Measurements from ENCODE around the gene VRK1.
"Not testable (repeated sequence)": the region's sequence is repeated elsewhere in the genome, so short reads cannot be mapped to it uniquely, and the experiment has no call there.

The VRK1 gene

GRCh38 chr14:96827290-96827689 lies 30.1 kb downstream of the VRK1 start:
- DNase-seq, result no peak

GRCh38 chr14:96829791-96830190 lies 32.6 kb downstream of the VRK1 start:
- no peak for DNase-seq

DNA sequence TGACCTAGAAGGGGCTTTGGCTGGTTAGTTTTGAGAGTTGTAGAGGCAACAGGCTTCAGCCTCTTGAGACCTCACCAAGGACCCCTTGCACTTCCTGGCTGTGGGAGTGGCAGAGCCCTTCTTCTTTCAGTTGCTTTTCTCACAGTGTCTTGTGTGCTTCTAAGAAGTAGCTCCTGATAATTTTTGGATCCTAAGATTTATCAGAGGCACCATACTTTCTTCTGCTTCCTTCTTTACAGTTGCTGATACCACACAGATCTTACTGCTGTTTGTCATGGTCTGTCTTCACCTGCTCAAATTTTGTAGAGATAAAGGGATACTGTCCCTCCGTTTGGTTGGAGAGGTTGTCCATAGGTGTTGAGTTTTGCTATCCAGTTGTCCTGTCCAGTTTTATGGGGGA lies 33.8 kb downstream of the VRK1 start:
- DNase-seq, result no peak

DNA sequence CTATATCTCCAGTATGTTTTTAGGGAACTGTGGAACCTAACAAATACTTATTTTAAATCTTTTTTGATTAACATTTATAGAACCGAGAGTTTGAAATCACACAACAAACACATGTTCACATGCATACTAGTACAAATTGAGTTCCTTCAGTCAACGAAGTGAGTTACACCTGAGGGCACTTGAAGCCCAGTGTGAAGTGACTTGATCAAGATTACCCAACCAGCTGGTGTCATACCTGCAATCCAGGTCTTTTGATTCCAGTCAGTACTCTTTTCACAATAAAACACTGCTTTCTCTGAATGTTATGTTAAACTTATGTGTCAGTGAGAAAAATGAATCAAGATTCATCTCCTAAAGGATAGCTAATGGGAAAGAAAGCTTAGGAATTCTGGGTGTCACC lies 35.2 kb downstream of the VRK1 start:
- DNase-seq, result no peak

DNA sequence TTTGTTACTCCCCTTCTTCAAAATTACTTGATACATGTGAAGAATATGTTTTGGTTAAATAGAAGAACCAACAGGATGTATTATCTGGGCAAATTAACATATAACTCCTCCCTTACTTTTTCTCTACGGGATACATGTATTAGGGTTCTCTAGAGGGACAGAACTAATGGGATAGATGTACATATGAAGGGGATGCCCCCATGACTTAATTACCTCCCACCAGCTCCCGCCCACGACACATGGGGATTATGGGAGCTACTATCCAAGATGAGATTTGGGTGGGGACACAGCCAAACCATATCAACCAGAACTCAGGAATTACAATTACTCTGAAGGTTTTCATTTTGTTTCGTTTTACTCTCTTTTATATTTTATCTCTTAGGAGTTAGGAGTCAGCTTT lies 41.3 kb downstream of the VRK1 start:
- DNase-seq, result no peak

DNA sequence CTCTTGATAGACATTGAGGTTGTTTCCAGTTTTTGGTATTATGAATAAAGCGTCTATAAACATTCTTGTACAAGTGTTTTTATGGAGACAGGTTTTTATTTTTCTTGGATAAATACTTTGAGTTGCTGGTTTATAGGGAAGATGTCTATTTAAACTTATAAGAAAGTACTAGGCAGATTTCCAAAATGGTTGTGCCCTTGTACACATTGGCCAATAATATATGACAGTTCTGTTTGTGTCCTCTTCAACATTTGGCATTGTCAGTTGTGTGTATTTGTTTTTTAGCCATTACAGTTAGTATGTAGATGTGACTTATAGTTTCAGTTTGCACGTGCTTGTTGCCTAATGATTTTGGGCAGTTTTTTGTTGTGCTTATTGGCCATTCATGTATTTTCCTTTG lies 42.1 kb downstream of the VRK1 start:
- DNase-seq, result no peak

DNA sequence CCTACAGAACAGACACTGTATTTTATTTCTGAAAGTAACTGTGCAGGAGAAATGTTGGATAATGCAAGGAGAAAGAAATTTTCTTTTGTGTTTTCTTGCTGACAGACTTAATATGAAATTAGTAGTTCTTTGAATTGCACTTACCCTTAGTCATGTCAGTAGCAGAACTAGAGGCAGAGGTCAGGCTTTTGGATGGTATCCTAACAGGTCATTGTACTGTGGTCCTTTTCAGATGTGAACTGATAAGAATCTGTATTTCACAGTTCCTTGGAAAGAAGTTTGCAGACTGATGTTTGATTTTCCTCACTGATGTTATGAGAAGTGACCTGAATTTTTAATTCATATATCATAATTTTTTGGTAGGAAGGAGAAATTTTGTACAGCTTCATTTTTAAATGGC lies 46.0 kb downstream of the VRK1 start:
- DNase-seq, result no peak

- no peak for DNase-seq
These were observed 47.8 kb downstream of the VRK1 start for GRCh38 chr14:96844857-96845570.

GRCh38 chr14:96847451-96847850 lies 50.3 kb downstream of the VRK1 start:
- no peak for DNase-seq

GRCh38 chr14:96848011-96848410 lies 50.8 kb downstream of the VRK1 start:
- no peak for DNase-seq

- DNase-seq, result no peak
These were observed 52.6 kb downstream of the VRK1 start for GRCh38 chr14:96849733-96850132.

DNA sequence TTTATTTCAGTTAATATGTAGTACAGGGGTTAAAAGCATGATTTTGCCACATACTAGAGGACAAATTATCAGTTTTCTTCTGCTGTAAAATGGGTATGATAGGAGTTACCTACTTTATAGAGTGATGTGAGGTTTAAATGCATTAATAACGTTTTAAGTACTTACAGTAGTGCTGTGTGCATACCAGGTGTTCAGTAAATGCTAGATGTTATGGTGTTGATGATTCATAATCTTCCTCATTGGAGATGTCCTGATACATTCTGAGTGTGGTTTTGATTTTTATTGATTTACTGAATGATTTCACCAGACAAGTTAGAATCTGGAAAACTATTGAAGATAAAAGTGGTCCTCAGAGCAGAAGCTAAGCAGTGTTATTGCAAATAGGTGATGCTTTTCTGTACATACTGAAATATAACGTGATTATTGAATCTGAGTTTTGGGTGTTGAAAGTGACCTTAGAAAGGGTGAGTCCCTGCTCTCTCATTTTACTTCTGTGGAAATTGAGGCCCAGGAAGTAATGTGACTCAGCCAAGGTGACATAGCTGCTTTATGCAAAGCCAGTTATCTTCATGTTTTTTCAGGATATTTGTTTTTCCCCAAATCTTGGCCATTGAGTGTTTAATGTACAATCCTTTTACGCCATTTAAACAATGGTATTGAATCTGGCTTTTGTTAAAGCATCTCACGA lies 54.7 kb downstream of the VRK1 start:
- peak; percentile 10 for DNase-seq

GRCh38 chr14:96852823-96853422 lies 55.7 kb downstream of the VRK1 start:
- DNase-seq, result peak; percentile 24

GRCh38 chr14:96858643-96859042 lies 61.5 kb downstream of the VRK1 start:
- no peak for DNase-seq

DNA sequence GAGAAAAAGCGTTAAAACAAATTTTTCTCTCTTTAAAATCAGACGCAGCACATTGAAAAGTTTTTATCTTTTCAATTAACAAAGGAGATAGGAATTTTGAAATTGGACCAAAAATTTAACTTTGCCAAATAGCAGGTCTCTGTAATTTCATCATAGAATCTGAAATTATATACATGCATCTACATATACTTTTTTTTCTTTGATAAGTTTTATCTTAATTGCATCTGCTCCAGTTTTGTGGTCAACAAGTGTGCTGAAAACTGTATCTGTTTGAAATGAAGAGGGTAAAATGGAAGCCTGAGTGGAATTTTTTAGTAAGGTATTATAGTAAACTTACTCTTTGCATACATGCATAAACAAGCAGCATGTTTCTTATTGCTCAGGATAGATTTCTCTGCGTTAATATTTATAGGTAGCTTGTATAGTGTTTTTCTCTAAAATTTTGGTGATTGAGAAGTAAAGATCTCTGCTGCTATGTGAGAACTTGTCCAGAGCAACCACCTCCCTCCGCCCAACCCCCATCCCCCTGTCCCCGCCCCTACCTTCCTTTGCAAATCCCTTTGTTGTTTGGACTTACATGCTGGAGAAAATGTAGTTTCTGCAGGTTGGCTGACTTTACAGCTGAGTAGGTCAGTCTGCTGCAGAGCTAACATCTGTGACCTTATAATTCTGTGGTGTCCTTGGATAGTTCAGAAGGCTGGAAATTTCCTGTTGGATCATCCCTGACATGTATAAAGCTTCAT lies 64.6 kb downstream of the VRK1 start:
- no peak for DNase-seq

DNA sequence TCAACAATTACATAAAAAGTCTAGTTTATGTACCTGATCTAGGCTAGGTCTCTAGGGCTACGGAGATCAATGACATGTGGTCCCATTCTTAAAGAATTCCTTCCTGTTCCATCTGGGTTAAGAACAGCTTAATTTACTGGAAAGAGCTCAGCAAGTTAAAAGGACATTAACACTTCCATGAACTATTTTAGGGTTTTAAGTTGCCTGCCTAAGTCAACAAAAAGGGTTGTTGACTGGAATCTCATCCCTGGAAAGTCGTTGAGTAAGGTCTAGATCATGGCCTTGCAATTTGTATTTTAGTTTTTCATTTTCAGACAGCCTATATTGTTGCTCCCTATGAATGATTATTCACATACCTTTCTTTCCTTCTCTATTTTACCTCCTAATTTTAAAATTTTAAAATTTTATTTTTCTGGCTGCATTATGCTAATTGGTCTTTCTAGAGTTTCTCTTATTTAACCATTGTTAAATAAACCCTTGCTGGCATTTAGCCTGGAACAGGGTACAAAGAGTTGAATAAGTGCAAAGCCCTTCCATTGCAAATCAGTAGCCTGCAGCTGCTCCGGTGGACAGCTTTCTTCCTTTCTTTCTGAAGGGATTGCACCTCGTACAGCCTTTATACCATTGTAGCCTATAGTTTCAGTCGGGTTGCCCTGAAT lies 66.3 kb downstream of the VRK1 start:
- no peak for DNase-seq

GRCh38 chr14:96863986-96864330 lies 66.8 kb downstream of the VRK1 start:
- DNase-seq, result no peak

DNA sequence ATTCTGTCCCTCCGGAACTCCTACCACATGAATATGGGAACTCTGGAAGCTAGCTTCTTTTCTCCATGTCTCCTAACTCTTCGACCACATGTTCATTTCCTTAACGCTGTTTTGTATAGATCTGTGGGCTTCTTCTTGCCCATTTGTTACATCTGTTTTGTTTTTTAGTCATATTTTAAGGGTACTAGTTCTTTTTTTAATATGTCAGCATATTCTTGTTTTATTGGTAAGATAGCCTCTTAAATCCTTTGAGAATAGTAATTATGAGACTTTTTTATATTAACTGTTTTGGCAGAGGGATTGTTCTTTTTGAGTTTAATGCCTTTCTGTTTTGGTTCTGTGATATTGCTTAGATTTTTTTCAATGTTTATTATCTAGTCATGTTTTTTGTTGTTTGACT lies 70.5 kb downstream of the VRK1 start:
- DNase-seq, result no peak

- no peak for DNase-seq
These were observed 76.9 kb downstream of the VRK1 start for GRCh38 chr14:96874127-96874526.

DNA sequence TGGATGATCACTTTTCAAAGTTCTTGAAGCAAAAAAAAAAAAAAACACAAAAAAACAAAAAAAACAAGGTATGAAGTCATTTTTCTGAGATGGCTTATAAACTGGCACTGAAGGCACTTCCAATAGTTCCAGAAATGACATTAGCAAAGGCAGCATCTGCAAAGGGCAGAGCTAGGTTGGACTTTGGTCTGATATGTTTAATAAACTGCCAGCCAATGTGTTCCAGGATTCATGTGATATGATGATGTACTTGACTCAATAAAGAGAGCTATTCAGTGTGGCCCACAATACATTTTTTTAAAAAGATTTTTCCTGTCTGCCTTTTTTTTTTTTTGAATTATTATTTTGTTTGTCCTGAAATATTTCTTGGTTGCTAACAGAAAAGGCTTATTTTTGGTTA lies 79.6 kb downstream of the VRK1 start:
- DNase-seq, result no peak

- no peak for DNase-seq
These were observed 84.5 kb downstream of the VRK1 start for GRCh38 chr14:96881713-96882112.

GRCh38 chr14:96883974-96884373 lies 86.8 kb downstream of the VRK1 start:
- DNase-seq, result not testable (repeated sequence)

GRCh38 chr14:96888158-96888557 lies 91.0 kb downstream of the VRK1 start:
- no peak for DNase-seq
